ENCODE measurements around the gene SIGLEC6. TPM values are rescaled to one million over a fixed set of nuclear protein-coding genes. Genes with fewer than 3 reads are reported as not detected.

Gene SIGLEC6
- total RNA-seq, 1 experiment from 2014 or later: 0.37 TPM

DNA sequence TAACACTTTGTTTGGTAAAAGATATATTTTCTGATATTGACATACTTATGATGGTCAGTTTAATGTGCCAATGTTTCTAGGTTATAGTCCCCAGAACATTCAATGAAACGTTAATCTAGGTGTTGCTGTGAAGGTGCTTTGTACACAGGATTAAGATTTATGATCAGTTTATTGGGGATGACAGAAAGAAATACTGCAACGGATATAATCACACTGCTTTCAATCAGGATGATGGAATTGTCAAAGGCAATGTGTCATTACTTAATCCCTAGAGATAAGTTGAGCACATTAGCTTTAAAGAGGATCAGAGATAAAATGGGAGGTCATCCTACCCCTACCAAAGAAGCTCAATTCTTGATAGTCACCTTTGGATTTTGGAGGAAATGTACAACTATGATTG is 17.5 kb downstream of the SIGLEC6 start:
- DNase-seq (ENCODE audit: low spot score) (no peak), ATAC-seq (no peak)
- Mint-ChIP-seq H3K9me3 (peaks cover 13% of the 10 kb centered on the region), H3K4me1 (no peaks in the 10 kb centered on the region), H3K27ac (no peak overlapping the region), H3K4me3 (no peak overlapping the region), H3K27me3 (ENCODE audit: low read depth) (peaks cover 29% of the 10 kb centered on the region), H3K36me3 (no peaks in the 10 kb centered on the region)
- ChIA-PET POLR2A (no interaction called here), CTCF (interaction anchor here (0.8 to 1.6 kb wide), 8 partner anchors 12 to 147 kb away, joined by 3 to 6 read pairs (median 3); partner anchors contain the start of gene ZNF175)
- TF ChIP-seq NFATC4 (CRISPR knock-in tag; IDR thresholded peaks at IDR 0.05): no peak

- Mint-ChIP-seq H3K27ac (no peak overlapping the region), H3K36me3 (no peaks in the 10 kb centered on the region), H3K27me3 (ENCODE audit: low read depth) (peaks cover 27% of the 10 kb centered on the region), H3K4me3 (no peak overlapping the region), H3K4me1 (no peaks in the 10 kb centered on the region), H3K9me3 (no peaks in the 10 kb centered on the region)
- peak; percentile 88 for ATAC-seq
- ChIA-PET POLR2A (interaction anchor here (0.7 kb wide), 1 partner anchor 21 kb away, joined by 3 read pairs; no protein-coding TSS in a partner anchor), CTCF (interaction anchor here (0.7 kb wide), 1 partner anchor 83 kb away, joined by 3 read pairs; no protein-coding TSS in a partner anchor)
- TF ChIP-seq, protein P1, sequence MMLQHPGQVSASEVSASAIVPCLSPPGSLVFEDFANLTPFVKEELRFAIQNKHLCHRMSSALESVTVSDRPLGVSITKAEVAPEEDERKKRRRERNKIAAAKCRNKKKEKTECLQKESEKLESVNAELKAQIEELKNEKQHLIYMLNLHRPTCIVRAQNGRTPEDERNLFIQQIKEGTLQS (CRISPR knock-in tag; conservative IDR thresholded peaks at IDR 0.05): no peak
- TF ChIP-seq CTCF (IDR thresholded peaks at IDR 0.05): peak; percentile 51
- DNase-seq (ENCODE audit: low spot score): peak; percentile 72
Measured at GRCh38 chr19:51511353-51511752, 20.1 kb downstream of the SIGLEC6 start.

DNA sequence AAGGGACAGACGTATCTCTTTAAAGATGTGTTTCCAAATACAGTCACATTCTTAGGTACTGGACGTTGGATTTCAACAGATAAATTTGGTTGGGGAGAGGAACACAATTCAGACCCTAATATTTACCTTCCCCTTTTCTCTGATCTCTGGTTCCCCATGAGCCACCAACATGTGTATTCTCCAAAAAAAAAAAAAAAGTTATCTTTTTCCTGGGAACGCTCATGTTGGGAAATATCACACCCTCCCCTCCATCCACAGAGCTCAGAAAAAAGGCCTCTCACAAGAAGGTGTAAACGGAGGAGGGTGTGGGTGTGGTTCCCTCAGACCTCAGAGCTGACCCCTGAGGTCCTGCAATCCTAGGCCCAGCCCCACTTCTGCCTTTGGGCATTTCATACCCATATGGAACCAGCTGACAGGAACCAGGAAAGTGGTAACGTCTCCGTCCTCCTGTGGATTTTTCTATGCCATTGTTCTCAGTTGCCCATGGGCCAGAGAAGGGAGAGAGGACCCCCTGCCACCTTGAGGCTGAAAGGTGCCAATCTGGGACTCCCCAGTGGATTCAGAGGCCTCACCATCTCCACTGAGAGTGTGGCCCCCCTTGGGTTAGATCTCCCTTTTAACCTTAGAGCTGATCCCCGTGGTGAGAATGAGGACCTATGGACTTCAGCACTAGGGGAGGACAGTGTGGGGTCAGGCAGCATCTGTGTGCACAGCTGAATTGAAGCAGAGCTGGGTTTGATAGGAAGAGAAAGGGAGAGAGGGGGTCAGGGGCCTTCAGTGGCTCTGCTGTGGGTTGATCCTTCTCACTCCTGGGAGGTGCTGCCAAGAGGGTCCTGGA is 21.4 kb downstream of the SIGLEC6 start:
- ATAC-seq: no peak
- Mint-ChIP-seq H3K36me3 (no peaks in the 10 kb centered on the region), H3K27me3 (ENCODE audit: low read depth) (peaks cover 36% of the 10 kb centered on the region), H3K27ac (no peak overlapping the region), H3K4me1 (no peaks in the 10 kb centered on the region), H3K9me3 (no peaks in the 10 kb centered on the region), H3K4me3 (no peak overlapping the region)
- TF ChIP-seq PRRX2 (CRISPR knock-in tag; IDR thresholded peaks at IDR 0.05) (no peak), SOX15 (CRISPR knock-in tag; IDR thresholded peaks at IDR 0.05) (no peak), ZNF671 (CRISPR knock-in tag; IDR thresholded peaks at IDR 0.05) (no peak), NR2C2 (CRISPR knock-in tag; IDR thresholded peaks at IDR 0.05) (no peak)
- POLR2A ChIA-PET: no interaction called here
- no peak for DNase-seq (ENCODE audit: low spot score)
- CTCF ChIA-PET: interaction anchor here (0.8 to 1.1 kb wide), 2 partner anchors 54 to 151 kb away, joined by 3 to 5 read pairs; no protein-coding TSS in a partner anchor

GRCh38 chr19:51508059-51508733 is 23.3 kb downstream of the SIGLEC6 start:
- H3K4me3 Mint-ChIP-seq: no peak overlapping the region
- peaks cover 44% of the 10 kb centered on the region for H3K27me3 Mint-ChIP-seq (ENCODE audit: low read depth)
- peaks cover 14% of the 10 kb centered on the region for H3K9me3 Mint-ChIP-seq
- ATAC-seq: no peak
- ChIA-PET CTCF (interaction anchor here (0.8 to 0.9 kb wide), 2 partner anchors 87 to 149 kb away, joined by 3 read pairs; no protein-coding TSS in a partner anchor), POLR2A (no interaction called here)
- H3K36me3 Mint-ChIP-seq: no peaks in the 10 kb centered on the region
- no peak for DNase-seq (ENCODE audit: low spot score)
- H3K4me1 Mint-ChIP-seq: no peaks in the 10 kb centered on the region
- no peak overlapping the region for H3K27ac Mint-ChIP-seq
- no peak for TF ChIP-seq ZNF416 (CRISPR knock-in tag; IDR thresholded peaks at IDR 0.05)
- TF ChIP-seq TEAD1 (CRISPR knock-in tag; IDR thresholded peaks at IDR 0.05): no peak
- TF ChIP-seq, protein P2, sequence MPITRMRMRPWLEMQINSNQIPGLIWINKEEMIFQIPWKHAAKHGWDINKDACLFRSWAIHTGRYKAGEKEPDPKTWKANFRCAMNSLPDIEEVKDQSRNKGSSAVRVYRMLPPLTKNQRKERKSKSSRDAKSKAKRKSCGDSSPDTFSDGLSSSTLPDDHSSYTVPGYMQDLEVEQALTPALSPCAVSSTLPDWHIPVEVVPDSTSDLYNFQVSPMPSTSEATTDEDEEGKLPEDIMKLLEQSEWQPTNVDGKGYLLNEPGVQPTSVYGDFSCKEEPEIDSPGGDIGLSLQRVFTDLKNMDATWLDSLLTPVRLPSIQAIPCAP (CRISPR knock-in tag; IDR thresholded peaks at IDR 0.05): no peak
- TF ChIP-seq ZNF232 (CRISPR knock-in tag; IDR thresholded peaks at IDR 0.05): no peak
- TF ChIP-seq PRRX2 (CRISPR knock-in tag; IDR thresholded peaks at IDR 0.05): no peak
- TF ChIP-seq PRDM15 (CRISPR knock-in tag; IDR thresholded peaks at IDR 0.05): no peak
- no peak for TF ChIP-seq ZNF138 (CRISPR knock-in tag; conservative IDR thresholded peaks at IDR 0.05)
- no peak for TF ChIP-seq JUN (CRISPR knock-in tag; IDR thresholded peaks at IDR 0.05)
- TF ChIP-seq, protein P3, sequence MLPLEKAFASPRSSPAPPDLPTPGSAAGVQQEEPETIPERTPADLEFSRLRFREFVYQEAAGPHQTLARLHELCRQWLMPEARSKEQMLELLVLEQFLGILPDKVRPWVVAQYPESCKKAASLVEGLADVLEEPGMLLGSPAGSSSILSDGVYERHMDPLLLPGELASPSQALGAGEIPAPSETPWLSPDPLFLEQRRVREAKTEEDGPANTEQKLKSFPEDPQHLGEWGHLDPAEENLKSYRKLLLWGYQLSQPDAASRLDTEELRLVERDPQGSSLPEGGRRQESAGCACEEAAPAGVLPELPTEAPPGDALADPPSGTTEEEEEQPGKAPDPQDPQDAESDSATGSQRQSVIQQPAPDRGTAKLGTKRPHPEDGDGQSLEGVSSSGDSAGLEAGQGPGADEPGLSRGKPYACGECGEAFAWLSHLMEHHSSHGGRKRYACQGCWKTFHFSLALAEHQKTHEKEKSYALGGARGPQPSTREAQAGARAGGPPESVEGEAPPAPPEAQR (CRISPR knock-in tag; IDR thresholded peaks at IDR 0.05): no peak
- no peak for TF ChIP-seq EMX1 (CRISPR knock-in tag; IDR thresholded peaks at IDR 0.05)
- no peak for TF ChIP-seq ZNF263 (CRISPR knock-in tag; IDR thresholded peaks at IDR 0.05; ENCODE audit: low read depth)
- TF ChIP-seq, protein P4, sequence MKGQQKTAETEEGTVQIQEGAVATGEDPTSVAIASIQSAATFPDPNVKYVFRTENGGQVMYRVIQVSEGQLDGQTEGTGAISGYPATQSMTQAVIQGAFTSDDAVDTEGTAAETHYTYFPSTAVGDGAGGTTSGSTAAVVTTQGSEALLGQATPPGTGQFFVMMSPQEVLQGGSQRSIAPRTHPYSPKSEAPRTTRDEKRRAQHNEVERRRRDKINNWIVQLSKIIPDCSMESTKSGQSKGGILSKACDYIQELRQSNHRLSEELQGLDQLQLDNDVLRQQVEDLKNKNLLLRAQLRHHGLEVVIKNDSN (CRISPR knock-in tag; IDR thresholded peaks at IDR 0.05): no peak

Measured in WTC11 (cell line).